B cell (primary cell): ENCODE measurements around the gene DLGAP4. TPM values are rescaled to one million over a fixed set of nuclear protein-coding genes. Genes with fewer than 3 reads are reported as not detected.

ENCODE experiments used
- ATAC-seq: fragments of 200-7000 bp; cut with Tn5 transposase; one replicate; pipeline ENCODE4 v1.10.0; 2021; ENCODE audit warnings: low read depth, mild to moderate bottlenecking, moderate number of reproducible peaks, moderate library complexity
- CTCF ChIA-PET: fragments of 350-600 bp; sonication (Branson Sonifier 250); formaldehyde crosslinking; loops from one replicate; lab custom pipeline; 2021; ENCODE audit warnings: antibody characterized with exemption, inconsistent platforms; lab: Charles Lee
- POLR2A ChIA-PET: fragments of 350-600 bp; sonication (Branson Sonifier 250); formaldehyde crosslinking; loops from one replicate; lab custom pipeline; 2021; ENCODE audit warnings: antibody characterized with exemption; lab: Charles Lee
- DNase-seq: peaks from one replicate; pipeline ENCODE4 v3.0.0; 2013
- H2AFZ ChIP-seq: 2 replicates; pipeline ENCODE4 v1.6.1; 2012; ENCODE audit warnings: mild to moderate bottlenecking, low read depth, low read length; ENCODE audit not compliant: insufficient read depth, poor library complexity, severe bottlenecking
- H3K27ac ChIP-seq, 2 donors: 1 replicate in 1 of 2; 2 replicates in 1 of 2; pipeline ENCODE4 v1.5.1; 2012 to 2013; ENCODE audit warnings: low read length in 2 of 2, mild to moderate bottlenecking in 2 of 2, moderate library complexity in 1 of 2
- H3K27me3 ChIP-seq, 4 experiments: fragments of 200-600 bp in 1 of 4; sonication (generic) in 1 of 4; replicated peaks in 1 of 4; 1 replicate in 2 of 4; 2 replicates in 2 of 4; pipeline versions ENCODE4 v1.6.1 to v1.7.0; 2013 to 2016; ENCODE audit warnings: low read length in 3 of 4, mild to moderate bottlenecking in 2 of 4, mixed read lengths in 1 of 4, moderate library complexity in 1 of 4; ENCODE audit not compliant: insufficient read depth in 4 of 4, control insufficient read depth in 3 of 4; ENCODE audit errors: control extremely low read depth in 1 of 4
- H3K36me3 ChIP-seq, 2 experiments: replicated peaks in 1 of 2; 1 replicate in 1 of 2; 2 replicates in 1 of 2; pipeline versions ENCODE4 v1.6.1 to v1.7.1; 2013; ENCODE audit warnings: low read length in 1 of 2; ENCODE audit not compliant: insufficient read depth in 2 of 2, control insufficient read depth in 1 of 2; ENCODE audit errors: control extremely low read depth in 1 of 2, extremely low read depth in 1 of 2
- H3K4me1 ChIP-seq, 2 donors: fragments of 200-600 bp in 1 of 2; sonication (generic) in 1 of 2; 1 replicate in 1 of 2; 2 replicates in 1 of 2; pipeline versions ENCODE4 v1.5.1 to v1.6.1; 2013 to 2017; ENCODE audit warnings: low read length in 2 of 2; ENCODE audit not compliant: control insufficient read depth in 2 of 2, insufficient read depth in 2 of 2
- H3K4me2 ChIP-seq: replicated peaks from 2 replicates; pipeline ENCODE3; 2012; ENCODE audit warnings: mild to moderate bottlenecking, low read depth, low read length; ENCODE audit not compliant: poor library complexity, severe bottlenecking
- H3K4me3 ChIP-seq, 5 experiments: fragments of 200-600 bp in 1 of 5; sonication (generic) in 1 of 5; 1 replicate in 3 of 5; 2 replicates in 2 of 5; pipeline versions ENCODE4 v1.5.1 to v1.7.0; 2011 to 2016; ENCODE audit warnings: low read length in 4 of 5, mild to moderate bottlenecking in 4 of 5, low read depth in 2 of 5, control low read depth in 1 of 5, moderate library complexity in 1 of 5; ENCODE audit not compliant: insufficient read depth in 1 of 5; ENCODE audit errors: control extremely low read depth in 1 of 5, extremely low read depth in 1 of 5
- H3K79me2 ChIP-seq: fragments of 200-600 bp; sonication (generic); one replicate; pipeline ENCODE4 v1.6.0; 2016; ENCODE audit warnings: low read length; ENCODE audit not compliant: control insufficient read depth, insufficient read depth
- H3K9ac ChIP-seq: fragments of 200-600 bp; sonication (generic); 2 replicates; pipeline ENCODE4 v1.6.1; 2017; ENCODE audit warnings: mild to moderate bottlenecking, low read length, moderate library complexity
- H3K9me3 ChIP-seq, 3 donors: one replicate each; pipeline versions ENCODE4 v1.6.1 to v1.7.1; 2013; ENCODE audit warnings: low read length in 2 of 3; ENCODE audit not compliant: control insufficient read depth in 2 of 3, insufficient read depth in 1 of 3; ENCODE audit errors: control extremely low read depth in 1 of 3
- H4K20me1 ChIP-seq: 2 replicates; pipeline ENCODE4 v1.6.0; 2012; ENCODE audit warnings: mild to moderate bottlenecking, low read length; ENCODE audit not compliant: insufficient read depth, control insufficient read depth, poor library complexity, severe bottlenecking
- H3K27ac Mint-ChIP-seq: one replicate; pipeline ENCODE4 v1.8.0; 2021; ENCODE audit warnings: mixed read lengths
- H3K27me3 Mint-ChIP-seq: one replicate; pipeline ENCODE4 v1.8.0; 2021; ENCODE audit warnings: mixed read lengths
- H3K4me1 Mint-ChIP-seq: one replicate; pipeline ENCODE4 v1.8.0; 2021; ENCODE audit warnings: mixed read lengths
- H3K4me3 Mint-ChIP-seq: one replicate; pipeline ENCODE4 v1.8.0; 2021; ENCODE audit warnings: mixed read lengths
- H3K9me3 Mint-ChIP-seq: one replicate; pipeline ENCODE4 v1.8.0; 2022; ENCODE audit warnings: mixed read lengths; ENCODE audit not compliant: insufficient read depth
- CTCF ChIP-seq: fragments of 200-600 bp; IDR thresholded peaks from one replicate; pipeline ENCODE4 v1.8.0; 2022; ENCODE audit warnings: antibody characterized with exemption, mild to moderate bottlenecking
- EZH2 ChIP-seq: IDR thresholded peaks from 2 replicates; pipeline ENCODE4 v1.6.1; 2012; ENCODE audit warnings: borderline replicate concordance, low read depth, mild to moderate bottlenecking, moderate library complexity, low read length; ENCODE audit not compliant: insufficient read depth, poor library complexity, severe bottlenecking
- WGBS: methylation state at CpG from one replicate; pipeline ENCODE4 v1.1.5; 2013; ENCODE audit warnings: missing lambda C conversion rate; ENCODE audit not compliant: insufficient coverage; 5-methylcytosine and 5-hydroxymethylcytosine counted together
- intact Hi-C: fragments of 100-400 bp; cut with micrococcal nuclease; formaldehyde crosslinking; loops from one replicate; pipeline ENCODE4 v1.10.0; 2022
- polyA plus RNA-seq: library from polyadenylated mRNA; depleted of rRNA; stranded (reverse); fragments of >200 nt; gene quantifications from 2 replicates; pipeline ENCODE4 v1.2.3, GENCODE V29; 2012
- total RNA-seq, 2 donors: library from RNA; stranded (reverse); fragments of 120-200 nt in 1 of 2; gene quantifications; 1 replicate in 1 of 2; 2 replicates in 1 of 2; pipeline versions ENCODE4 v1.2.3 to v1.2.4, GENCODE V29; 2013 to 2022

DLGAP4 gene
- total and polyA plus RNA-seq, 2 donors (not counting 1 experiment from before 2014, with no cell fraction given) = 68.8 to 87.8 TPM

- CTCF ChIA-PET = interaction anchor here (1.1 to 1.2 kb wide), 2 partner anchors 10 to 28 kb away, joined by 3 to 4 read pairs; no protein-coding TSS in a partner anchor
- TF ChIP-seq EZH2 = no peak
- TF ChIP-seq CTCF = no peak
- ATAC-seq = no peak
- Histone ChIP-seq H3K9me3 (peaks cover 0 to 3% (median 0%) of the 10 kb centered on the region in 3 donors), H3K4me1 (peaks cover 67 to 74% of the 10 kb centered on the region in 2 donors), H3K27ac (peak overlapping the region; percentile 80 to 86), H3K27me3 (no peaks in the 10 kb centered on the region), H3K4me3 (peak overlapping the region in 4 of 5 experiments; percentile 54 to 96 (median 72)), H2AFZ (no peak overlapping the region), H4K20me1 (peaks cover 28% of the 10 kb centered on the region), H3K36me3 (no peaks in the 10 kb centered on the region), H3K4me2 (peak overlapping the region; percentile 99), H3K9ac (peak overlapping the region; percentile 95), H3K79me2 (peaks cover 60% of the 10 kb centered on the region)
- POLR2A ChIA-PET = interaction anchor here (1.0 kb wide), 1 partner anchor 110 kb away, joined by 3 read pairs; the partner anchor contains the start of gene TGIF2
- Mint-ChIP-seq H3K9me3 (no peaks in the 10 kb centered on the region), H3K27me3 (no peaks in the 10 kb centered on the region), H3K4me1 (peaks cover 71% of the 10 kb centered on the region), H3K27ac (peak overlapping the region; percentile 93), H3K4me3 (peak overlapping the region; percentile 94)
- intact Hi-C loops = loop anchor here (10.0 kb wide), 2 partner anchors 401 to 631 kb away; partner anchors contain the start of gene RBL1
- 89% methylated on average over 10 of the region's 10 CpGs for WGBS
- DNase-seq = no peak
Observed at GRCh38 chr20:36463212-36464061, 157.3 kb downstream of the DLGAP4 start.
